MCF 10A (cell line): Measurements from ENCODE around the gene KCTD15. TPM values are rescaled to one million over a fixed set of nuclear protein-coding genes. Genes with fewer than 3 reads are reported as not detected.

Experiments
- BruUV-seq: library from RNA; stranded (reverse); fragments of 400-500 nt; replicated peaks from 2 replicates; lab custom pipeline; 2021; lab: Mats Ljungman, UMichigan
- CTCF ChIA-PET: fragments of 300-600 bp; sonication (Branson Sonifier 250); formaldehyde crosslinking; extraction: SDS; loops from one replicate; lab custom pipeline; 2021; ENCODE audit warnings: antibody characterized with exemption, inconsistent platforms; lab: Yijun Ruan, JAX
- POLR2A ChIA-PET: fragments of 300-600, 350-650 bp; sonication (Branson Sonifier 250); formaldehyde crosslinking; extraction: SDS; loops from one replicate; lab custom pipeline; 2020; ENCODE audit warnings: antibody characterized with exemption, inconsistent platforms; lab: Yijun Ruan, JAX
- DNase-seq: peaks from one replicate; pipeline ENCODE4 v3.0.0-alpha.2; 2018; ENCODE audit not compliant: unreplicated experiment
- H3K27ac Mint-ChIP-seq: one replicate; pipeline ENCODE4 v1.8.0; 2022; ENCODE audit warnings: mild to moderate bottlenecking, low read depth, mixed read lengths; ENCODE audit not compliant: unreplicated experiment
- H3K27me3 Mint-ChIP-seq: one replicate; pipeline ENCODE4 v1.8.0; 2022; ENCODE audit warnings: mixed read lengths; ENCODE audit not compliant: insufficient read depth, unreplicated experiment
- H3K36me3 Mint-ChIP-seq: one replicate; pipeline ENCODE4 v1.8.0; 2022; ENCODE audit warnings: mild to moderate bottlenecking, moderate library complexity, mixed read lengths; ENCODE audit not compliant: insufficient read depth, unreplicated experiment
- H3K4me1 Mint-ChIP-seq: one replicate; pipeline ENCODE4 v1.8.0; 2022; ENCODE audit warnings: mixed read lengths; ENCODE audit not compliant: insufficient read depth, unreplicated experiment
- H3K4me3 Mint-ChIP-seq: one replicate; pipeline ENCODE4 v1.8.0; 2022; ENCODE audit warnings: mild to moderate bottlenecking, moderate library complexity, mixed read lengths; ENCODE audit not compliant: unreplicated experiment
- H3K9me3 Mint-ChIP-seq: one replicate; pipeline ENCODE4 v1.8.0; 2022; ENCODE audit warnings: mixed read lengths; ENCODE audit not compliant: unreplicated experiment
- CTCF ChIP-seq: fragments of 200-600 bp; IDR thresholded peaks from one replicate; pipeline ENCODE4 v1.8.0; 2022; ENCODE audit warnings: antibody characterized with exemption, mild to moderate bottlenecking; ENCODE audit not compliant: unreplicated experiment
- intact Hi-C: fragments of 100-400 bp; cut with micrococcal nuclease; formaldehyde crosslinking; loops from 2 replicates; pipeline ENCODE4 v1.14.1; 2022
- total RNA-seq: library from RNA; stranded (reverse); gene quantifications from 2 replicates; pipeline ENCODE4 v1.2.3, GENCODE V29; 2022

Gene KCTD15
- total RNA-seq, 1 experiment from 2014 or later = 53.7 TPM

DNA sequence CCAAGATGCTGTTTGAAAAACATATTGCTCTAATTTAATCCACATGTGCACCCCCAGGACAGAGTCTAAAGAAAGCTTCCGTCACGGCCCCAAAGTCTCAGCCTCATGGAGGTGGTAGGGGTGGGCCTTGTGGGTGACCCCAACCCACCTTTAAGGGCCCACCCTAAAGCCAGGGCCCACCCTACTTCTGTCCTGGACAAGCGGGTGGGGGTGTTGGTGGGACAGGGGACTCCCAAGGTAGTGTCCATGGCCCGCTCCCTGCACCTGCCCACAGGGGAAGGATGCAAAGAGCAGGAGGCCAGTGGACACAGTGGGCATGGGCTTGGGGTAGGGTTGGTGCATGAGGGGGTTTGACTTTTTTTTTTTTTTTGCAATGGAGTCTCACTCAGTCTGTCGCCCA lies 66.8 kb downstream of the KCTD15 start:
- Mint-ChIP-seq H3K4me1 (no peaks in the 10 kb centered on the region), H3K36me3 (no peaks in the 10 kb centered on the region), H3K27me3 (peaks cover 3% of the 10 kb centered on the region), H3K27ac (no peak overlapping the region), H3K9me3 (no peaks in the 10 kb centered on the region), H3K4me3 (no peak overlapping the region)
- TF ChIP-seq CTCF = no peak
- no peak for DNase-seq
- ChIA-PET POLR2A (no interaction called here), CTCF (interaction anchor here (0.9 kb wide), 1 partner anchor 44 kb away, joined by 4 read pairs; no protein-coding TSS in a partner anchor)
- intact Hi-C loops = no loop called here
- no TSS peak for BruUV-seq

DNA sequence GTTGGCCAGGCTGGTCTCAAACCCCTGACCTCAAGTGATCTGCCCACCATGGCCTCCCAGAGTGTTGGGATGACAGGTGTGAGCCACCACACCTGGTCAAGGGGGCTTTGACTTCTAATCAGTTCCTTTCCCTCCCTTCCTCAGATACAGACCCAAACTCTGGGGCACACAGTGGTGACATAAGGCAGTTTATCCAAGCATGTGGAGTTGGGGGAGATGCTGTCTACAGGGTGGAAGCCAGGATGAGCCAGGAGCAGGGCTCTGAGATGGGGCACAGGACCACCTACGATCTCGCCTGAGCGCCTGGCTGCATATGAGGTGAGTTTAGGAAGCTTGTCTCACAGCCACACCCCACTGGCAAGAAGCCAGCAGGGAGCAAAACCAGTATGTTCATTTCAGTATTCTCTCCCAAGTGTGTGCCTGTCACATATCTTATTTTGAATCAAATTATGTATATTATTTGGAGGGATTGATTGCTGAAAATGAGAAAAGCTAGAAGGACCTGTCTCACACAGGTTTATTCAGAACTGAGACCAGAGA lies 67.7 kb downstream of the KCTD15 start:
- BruUV-seq = no TSS peak
- Mint-ChIP-seq H3K27ac (no peak overlapping the region), H3K4me1 (no peaks in the 10 kb centered on the region), H3K9me3 (no peaks in the 10 kb centered on the region), H3K36me3 (no peaks in the 10 kb centered on the region), H3K4me3 (no peak overlapping the region), H3K27me3 (no peaks in the 10 kb centered on the region)
- ChIA-PET CTCF (no interaction called here), POLR2A (no interaction called here)
- intact Hi-C loops = no loop called here
- TF ChIP-seq CTCF = no peak
- DNase-seq = peak; percentile 42

- no peak for DNase-seq
- TF ChIP-seq CTCF = no peak
- ChIA-PET CTCF (no interaction called here), POLR2A (no interaction called here)
- Mint-ChIP-seq H3K36me3 (no peaks in the 10 kb centered on the region), H3K4me1 (no peaks in the 10 kb centered on the region), H3K27ac (no peak overlapping the region), H3K9me3 (no peaks in the 10 kb centered on the region), H3K4me3 (no peak overlapping the region), H3K27me3 (no peaks in the 10 kb centered on the region)
- no TSS peak for BruUV-seq
- intact Hi-C loops = no loop called here
Measured at GRCh38 chr19:33865306-33865705, 68.6 kb downstream of the KCTD15 start.

Other genes starting within 250 kb of the KCTD15 start
- not detected in 2 replicates for gene CHST8, start 174.9 kb upstream of the KCTD15 start, total RNA-seq